ENCODE measurements around the gene LSM14A. TPM values are rescaled to one million over a fixed set of nuclear protein-coding genes. Genes with fewer than 3 reads are reported as not detected.

LSM14A gene
- total RNA-seq, 2 experiments from 2014 or later = 112 to 116 TPM

Other genes with a start within 250 kb of the LSM14A start
- gene GARRE1, start 82.0 kb downstream of the LSM14A start, total RNA-seq = 1 to 10 TPM; 8.1 to 9.3 TPM
- gene GPI, start 192.7 kb downstream of the LSM14A start, total RNA-seq = 100 to 1,000 TPM; 501 to 600 TPM
- 10 to 100 TPM; 11.2 to 19.6 TPM for gene PDCD2L, start 231.9 kb downstream of the LSM14A start, total RNA-seq

Data from activated CD8-positive, alpha-beta memory T cell treated with anti-CD3 and anti-CD28 coated beads, Interleukin-2, amount 10 ng/mL, durations not matched to agents 7 days and 5 days (primary cell).